DMS53 (cell line): ENCODE results near the gene COX19.
A peak's percentile ranks its signal among the peaks of the same experiment; 100 is the strongest.

Experiments
- DNase-seq: peaks from one replicate; lab custom pipeline; 2025; lab: John Stamatoyannopoulos, UW

COX19 gene

GRCh38 chr7:978049-978346 lies 2.6 kb upstream of the COX19 start:
- no peak for DNase-seq

DNA sequence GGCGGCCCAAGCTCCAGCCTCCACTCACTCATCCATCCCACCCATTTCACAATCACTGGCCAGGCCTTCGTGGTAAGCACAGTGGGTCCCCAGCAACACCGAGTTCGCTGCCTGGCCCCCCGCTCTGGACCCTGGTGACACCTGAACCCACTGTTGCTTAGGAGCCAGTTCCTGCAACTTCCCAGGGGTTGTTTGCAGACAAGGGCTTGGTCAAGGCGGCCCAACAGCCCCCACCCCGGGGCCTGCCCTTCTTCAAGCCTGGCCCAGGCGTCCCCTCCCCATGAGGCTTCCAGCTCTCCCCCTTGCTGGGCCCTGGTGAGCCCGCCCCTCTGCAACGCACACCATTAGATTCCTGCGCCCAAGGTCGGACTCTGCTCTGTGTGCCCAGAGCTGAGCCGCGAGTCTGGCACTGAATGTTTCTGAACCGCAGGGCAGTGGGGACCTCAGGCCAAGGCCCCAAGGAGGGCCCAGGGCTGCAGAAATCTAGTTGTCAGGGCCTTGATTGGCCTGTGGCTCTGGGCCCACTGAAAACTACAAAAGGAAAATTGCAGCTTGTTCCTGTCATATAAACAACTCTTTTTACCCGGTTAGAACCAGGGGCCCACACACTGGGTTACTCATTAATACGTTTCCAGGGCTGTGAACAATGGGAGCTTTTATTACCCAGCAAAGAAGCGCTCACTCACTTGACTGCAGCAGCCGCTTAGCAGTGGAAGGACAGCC lies 2.1 kb upstream of the COX19 start:
- DNase-seq = peak; percentile 90

DNA sequence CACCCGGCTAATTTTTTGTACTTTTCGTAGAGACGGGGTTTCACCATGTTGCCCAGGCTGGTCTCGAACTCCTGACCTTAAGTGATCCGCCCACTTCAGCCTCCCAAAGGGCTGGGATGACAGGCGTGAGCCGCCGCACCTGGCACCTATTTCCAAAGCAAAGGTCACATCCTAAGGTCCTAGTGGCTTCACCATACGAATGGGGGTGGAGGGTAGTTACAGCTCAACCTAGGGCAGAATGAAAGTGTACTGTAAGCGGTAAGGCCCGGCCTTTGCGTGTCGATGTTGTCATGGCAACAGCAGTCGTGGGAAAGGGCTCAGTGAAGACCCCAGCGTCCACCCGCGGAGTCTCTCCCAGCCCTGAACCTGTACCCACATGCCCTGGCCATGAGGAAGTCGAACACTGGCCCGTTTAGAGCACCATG lies 1.6 kb upstream of the COX19 start:
- DNase-seq = no peak

- DNase-seq = no peak
These were observed 539 bp upstream of the COX19 start for GRCh38 chr7:975702-976473.

DNA sequence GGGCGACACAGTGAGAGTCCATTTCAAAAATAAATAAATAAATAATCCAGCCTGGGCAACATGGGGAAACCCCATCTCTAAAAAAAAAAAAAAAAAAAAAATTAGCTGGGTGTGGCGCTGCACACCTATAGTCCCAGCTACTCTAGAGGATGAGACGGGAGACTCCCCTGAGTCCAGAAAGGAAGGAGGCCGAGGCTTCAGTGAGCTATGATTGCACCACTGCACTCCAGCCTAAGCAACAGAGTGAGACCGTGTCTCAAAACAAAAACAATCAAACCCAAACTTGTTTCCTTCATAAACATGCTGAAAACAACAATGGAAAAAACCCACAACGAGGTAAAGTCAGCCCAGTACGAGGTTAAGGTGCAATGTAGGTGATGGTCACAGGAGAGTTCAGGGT lies 1.2 kb downstream of the COX19 start:
- no peak for DNase-seq

DNA sequence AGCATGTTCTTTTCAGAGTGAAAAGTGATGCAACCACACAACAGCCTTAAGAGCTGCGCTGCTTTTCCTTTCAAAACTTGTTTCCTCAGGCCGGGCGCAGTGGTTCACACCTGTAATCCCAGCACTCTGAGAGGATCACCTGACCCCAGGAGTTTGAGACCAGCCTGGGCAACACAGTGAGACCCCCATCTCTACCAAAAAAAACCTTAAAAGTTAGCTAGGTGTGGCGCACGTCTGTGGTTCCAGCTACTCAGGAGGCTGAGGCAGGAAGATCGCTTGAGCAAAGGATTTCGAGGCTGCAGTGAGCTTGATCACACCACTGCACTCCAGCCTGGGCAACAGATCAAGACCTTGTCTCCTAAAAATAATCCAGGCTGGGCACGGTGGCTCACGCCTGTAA lies 2.0 kb downstream of the COX19 start:
- DNase-seq = no peak

GRCh38 chr7:972676-973309 lies 2.6 kb downstream of the COX19 start:
- no peak for DNase-seq

GRCh38 chr7:972110-972509 lies 3.2 kb downstream of the COX19 start:
- no peak for DNase-seq

DNA sequence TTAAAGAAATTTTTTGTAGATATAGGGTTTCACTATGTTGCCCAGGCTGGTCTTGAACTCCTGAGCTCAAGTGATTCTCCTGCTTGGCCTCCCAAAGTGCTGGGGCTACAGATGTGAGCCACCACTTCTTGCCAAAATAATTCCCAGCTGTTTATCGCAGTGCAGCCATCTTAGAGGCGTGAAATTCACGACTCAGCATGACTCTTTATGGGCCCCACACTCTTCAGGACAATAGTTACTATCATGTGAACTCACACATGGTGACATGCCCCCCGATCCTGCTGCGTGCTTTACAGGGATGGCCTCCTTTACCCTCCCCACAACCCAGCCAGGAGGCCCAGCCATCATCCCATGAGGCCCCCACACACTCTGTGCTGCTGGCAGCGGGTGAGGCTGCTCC lies 4.6 kb downstream of the COX19 start:
- DNase-seq = no peak

DNA sequence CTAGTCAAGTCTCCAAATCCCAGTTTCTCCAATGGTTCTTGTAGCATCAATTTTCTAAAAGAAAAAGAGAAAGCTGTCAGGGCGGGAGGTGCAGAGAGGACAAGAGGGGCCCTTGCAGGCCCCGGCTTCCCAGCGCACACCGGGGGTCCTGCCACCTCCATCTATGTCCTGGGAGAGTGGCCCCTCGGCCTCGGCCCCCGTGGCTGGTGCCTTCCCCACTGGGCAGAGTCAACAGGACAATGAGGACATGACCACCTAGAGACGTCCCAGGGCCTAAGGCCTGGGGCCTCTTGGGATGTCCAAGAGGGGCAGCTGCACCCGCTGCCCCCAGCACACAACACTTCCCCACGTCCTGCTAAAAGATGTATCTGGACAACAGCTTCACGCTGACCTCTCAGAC lies 5.9 kb downstream of the COX19 start:
- no peak for DNase-seq

DNA sequence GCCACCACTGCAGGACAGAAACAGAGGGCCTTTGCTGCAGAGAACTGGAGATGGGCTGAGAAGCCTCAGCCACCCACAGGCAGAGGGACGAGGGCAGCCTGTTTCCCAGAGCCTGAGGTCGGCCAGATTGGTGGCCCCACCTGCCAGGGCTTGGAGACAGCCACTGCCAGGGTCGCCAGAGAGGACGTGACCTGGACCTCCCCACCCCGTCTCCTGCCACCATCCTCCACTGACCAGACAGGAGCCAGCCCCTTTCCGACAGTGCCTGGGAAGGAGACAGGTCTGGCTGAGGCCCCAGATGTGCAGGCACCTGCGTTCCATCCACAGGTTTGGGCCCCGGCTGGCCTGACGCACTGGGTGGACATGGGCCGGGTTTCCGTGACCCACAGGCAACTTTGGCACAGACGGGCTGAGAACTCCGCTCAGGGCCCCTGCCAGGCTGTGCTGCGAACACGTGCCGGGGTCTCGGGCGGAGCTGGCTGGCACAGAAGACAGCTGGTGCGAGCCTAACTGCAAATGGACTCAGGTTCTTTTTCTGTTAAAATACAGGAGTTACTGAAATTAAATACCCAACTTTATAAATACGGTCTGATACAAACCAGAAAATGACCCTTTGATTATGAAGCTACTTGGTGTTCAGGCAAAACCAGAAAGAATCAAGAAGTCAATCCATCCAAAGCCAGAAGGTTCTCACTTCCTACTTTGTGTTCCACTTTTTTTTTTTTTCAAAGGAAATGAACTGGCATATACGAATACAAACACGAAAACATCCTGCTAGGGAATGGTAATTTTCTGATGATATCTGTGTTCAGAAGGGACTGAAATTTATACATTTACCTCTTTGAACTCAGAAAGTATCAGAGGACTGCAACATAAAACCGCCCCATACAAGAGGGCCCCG lies 6.9 kb downstream of the COX19 start:
- no peak for DNase-seq

DNA sequence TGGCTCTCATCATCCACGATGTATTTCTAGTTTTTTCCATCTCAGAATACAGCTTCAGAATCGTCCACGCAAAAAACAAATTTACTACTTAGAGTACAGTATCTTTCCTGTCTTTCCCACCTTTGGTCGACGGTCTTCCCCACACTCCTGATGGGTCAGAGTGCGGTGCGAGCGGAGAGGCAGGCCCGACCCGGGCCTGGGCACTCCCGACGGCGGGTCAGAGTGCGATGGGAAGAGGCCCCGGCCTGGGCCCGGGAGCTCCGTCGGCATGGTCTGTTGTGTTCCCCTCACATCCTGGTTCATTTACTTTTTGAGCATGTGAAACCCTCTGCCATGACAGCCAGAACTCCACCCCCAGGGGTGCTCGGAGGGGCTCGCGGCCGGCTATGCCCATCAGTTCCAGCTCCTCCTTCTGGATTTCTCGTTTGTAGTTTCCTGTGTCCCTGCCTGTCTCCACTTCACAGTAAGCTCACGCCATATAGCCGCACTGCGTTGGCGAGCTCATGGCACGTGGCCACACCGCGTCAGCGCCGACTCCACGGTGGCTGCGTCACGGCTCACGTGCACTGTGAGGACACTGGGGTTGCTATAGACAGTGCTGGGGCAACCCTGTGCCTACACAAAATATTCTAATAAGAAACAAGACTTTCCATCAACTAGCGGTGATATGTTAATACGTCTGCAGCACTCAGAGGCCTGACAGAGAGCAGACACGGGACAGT lies 7.8 kb downstream of the COX19 start:
- DNase-seq = no peak

GRCh38 chr7:966291-967069 lies 8.9 kb downstream of the COX19 start:
- no peak for DNase-seq

DNA sequence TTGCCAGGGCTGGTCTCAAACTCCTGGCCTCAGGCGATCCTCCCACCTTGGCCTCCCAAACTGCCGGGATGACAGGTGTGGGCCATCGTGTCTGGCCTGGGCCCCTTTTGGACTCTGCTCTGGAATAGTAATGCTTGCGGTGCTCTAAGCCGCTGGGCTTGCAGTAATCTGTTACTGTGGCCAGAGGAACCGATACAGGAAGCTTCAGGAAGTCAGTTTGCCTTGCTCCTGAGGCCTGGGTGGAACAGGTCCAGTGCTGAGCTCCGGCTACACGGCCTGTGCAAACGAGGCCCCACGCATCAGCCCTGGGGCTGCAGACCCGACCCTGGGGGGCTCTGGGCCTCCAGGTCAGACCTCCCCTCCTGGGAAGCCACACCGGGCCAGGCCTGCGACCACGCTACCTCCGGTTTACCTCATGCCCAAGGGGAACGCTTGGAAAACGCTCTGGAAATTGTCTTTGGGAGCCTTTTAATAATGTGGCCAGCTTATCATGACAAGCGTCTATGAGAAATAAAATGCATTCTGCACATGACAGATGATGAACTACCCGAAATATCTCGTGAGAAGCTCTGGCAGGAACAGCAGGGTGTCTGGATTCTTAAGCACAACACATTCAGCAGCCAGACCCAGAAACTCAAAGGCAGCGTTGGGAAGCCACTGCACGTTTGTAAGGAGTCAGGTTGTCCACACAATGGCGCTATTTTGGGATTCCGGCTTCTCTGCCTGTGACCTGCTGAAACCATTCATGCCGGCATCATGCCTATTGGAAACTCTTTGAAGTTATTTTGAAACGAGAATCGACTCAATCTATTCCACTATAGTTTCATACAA lies 10.7 kb downstream of the COX19 start:
- DNase-seq = peak; percentile 63

- peak; percentile 85 for DNase-seq
These were observed 11.9 kb downstream of the COX19 start for GRCh38 chr7:963236-964078.

DNA sequence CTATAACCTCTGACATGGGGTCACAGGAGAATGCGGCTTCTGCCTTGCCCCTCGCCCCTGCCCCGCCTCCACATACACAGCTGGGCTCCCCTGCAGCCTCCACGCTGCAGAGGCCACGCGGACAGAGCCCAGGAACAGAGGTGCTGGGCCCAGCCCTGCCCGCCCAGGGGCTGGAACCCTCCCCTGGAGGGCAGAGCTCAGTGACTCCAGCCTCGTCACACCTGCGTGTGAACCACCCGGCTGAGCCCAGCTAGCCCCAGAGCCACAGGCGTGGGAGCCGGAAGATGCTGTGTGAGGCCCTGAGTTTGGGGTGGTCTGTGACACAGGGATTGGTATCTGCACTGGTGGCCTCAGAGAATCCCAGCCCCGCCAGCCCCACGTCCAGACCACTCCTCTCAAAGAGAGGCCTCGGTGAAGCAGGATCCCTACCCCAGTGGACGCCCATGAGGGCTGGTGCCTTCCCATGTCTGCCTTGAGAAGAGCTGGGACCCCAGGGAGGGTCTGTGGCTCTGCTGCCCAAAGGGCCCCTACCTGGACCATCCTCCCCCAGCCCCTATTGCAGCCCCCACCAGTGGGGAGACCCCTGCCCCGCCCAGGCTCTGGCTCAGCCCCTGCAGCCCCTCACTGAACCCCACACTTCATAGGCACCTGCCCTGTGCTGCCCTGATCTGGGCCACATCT lies 12.8 kb downstream of the COX19 start:
- no peak for DNase-seq

DNA sequence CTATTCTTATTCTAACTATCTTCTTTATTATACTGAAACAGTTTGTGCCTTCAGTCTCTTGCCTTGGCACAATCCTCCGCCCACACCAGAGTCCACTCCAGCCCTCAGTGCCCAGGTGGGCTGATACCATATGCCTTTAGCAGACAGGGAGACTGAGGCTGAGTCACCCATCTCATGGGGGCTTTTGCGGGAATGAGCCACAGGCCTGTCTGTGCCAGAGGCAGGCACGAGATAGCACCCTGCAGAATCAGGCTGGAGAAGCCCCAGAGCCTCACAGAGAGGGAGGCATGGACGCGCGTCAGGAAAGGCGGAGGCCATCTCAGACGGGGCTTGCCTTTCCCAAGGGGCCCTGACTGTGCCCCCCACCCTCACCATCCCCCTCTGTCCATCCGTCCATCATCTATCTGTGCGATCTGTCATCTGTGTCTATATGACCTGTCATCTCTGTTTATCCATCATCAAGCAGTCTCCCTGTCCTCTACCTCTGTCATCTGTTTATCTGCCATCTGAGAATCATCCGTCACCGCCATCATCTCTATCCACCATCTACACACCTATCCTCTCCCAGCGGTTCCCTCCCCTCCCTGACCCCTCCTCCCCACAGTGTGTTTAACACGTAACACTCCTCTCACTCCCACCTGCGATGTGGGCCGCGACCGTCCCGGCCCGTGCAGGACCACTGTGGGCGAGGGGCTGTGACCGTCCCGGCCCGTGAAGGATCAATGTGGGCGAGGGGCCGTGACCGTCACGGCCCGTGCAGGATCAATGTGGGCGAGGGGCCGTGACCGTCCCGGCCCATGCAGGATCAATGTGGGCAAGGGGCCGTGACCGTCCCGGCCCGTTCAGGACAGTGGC lies 13.6 kb downstream of the COX19 start:
- DNase-seq = no peak
